D721Med (cell line): ENCODE data around the gene NEGR1.

Experiments used
- DNase-seq: peaks from one replicate; pipeline ENCODE4 v3.0.0; 2011; ENCODE audit warnings: low spot score; ENCODE audit not compliant: insufficient read length
- FAIRE-seq: peaks from 2 replicates; lab custom pipeline; 2011; peaks lifted over from hg19 to GRCh38; lab: Jason Lieb, UNC
- CTCF ChIP-seq: IDR thresholded peaks from 2 replicates; pipeline ENCODE4 v1.5.1; 2012; ENCODE audit warnings: mild to moderate bottlenecking, control low read depth; ENCODE audit not compliant: insufficient read depth; ENCODE audit errors: missing control alignments

NEGR1 gene

GRCh38 chr1:71853360-71853759 lies 429.0 kb downstream of the NEGR1 start:
- DNase-seq, result no peak
- no peak for TF ChIP-seq CTCF
- no peak for FAIRE-seq

DNA sequence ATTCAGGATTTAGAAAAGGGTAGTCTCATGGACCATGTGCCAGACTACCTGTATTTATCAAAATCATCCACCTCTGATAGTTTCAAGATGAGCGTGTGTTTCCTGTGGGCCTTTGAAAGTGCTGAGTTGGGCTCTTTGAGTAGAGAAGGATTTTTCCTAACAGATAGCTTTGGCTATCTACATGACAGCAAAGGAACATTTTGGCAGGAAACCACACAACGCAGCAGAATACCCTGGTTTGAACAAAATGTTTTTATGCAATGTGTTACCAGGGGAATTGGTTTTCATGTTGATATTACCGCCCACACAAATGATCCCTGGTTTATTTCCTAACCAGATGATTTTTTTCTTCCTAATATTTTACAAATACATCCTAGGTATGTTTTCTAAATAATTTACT lies 431.4 kb downstream of the NEGR1 start:
- FAIRE-seq, result no peak
- DNase-seq, result no peak
- no peak for TF ChIP-seq CTCF

DNA sequence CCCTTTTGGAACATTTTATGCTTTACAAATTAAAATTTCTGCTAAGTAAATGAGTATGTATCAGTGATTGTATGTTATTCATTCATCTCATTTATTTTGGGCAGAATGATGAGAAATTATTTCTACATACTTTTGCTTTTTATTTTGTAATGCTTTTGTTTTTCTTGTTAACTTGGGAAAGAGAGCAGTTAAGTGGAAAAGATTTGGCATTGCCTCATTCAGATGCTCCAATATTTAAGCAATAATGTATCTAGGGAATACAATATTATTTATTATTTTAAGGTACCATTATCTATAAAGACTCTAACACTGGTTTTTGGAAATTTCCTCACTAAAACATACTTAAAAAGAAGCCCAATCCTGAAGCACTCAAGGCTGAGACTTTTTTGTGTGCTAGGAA lies 431.8 kb downstream of the NEGR1 start:
- no peak for TF ChIP-seq CTCF
- FAIRE-seq (no peak), DNase-seq (no peak)

- FAIRE-seq (no peak), DNase-seq (no peak)
- no peak for TF ChIP-seq CTCF
Observed at GRCh38 chr1:71843012-71843411, 439.3 kb downstream of the NEGR1 start.

DNA sequence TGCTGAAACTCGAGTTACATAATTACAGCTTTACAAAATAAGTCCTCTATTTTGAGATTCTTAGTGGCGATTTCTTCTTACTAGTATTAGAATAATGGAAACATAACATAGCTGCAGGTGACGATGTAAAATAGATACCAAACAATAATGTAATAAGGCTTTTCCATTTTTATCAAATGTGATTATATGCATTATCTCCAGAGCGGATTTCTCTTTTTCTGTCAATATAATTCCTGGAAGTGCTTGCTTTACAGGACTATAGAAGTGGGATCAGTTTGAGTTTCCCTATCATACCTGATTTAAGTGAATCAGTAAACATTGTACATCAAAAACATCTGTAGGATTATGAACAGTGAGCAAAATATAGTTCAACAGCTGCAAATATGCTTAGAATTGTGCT lies 442.5 kb downstream of the NEGR1 start:
- no peak for DNase-seq
- no peak for TF ChIP-seq CTCF
- no peak for FAIRE-seq

DNA sequence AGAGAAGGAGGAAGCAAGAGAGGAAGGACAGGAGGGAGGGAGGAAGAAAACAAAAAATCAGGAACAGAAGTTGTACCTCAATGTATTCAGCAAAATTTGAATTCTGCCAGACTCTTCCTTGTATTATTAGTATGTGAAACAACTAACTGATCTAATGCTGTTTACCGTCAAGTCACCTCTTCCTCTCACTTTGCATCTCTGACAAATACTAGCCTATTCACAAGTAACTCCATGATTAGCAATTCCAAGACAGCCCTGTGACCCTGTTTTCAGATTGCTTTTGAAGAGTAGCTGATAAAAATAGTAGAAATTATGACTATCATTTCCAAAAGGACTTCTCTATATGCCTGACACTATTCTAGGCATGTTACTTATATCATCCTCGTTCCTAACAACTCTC lies 445.4 kb downstream of the NEGR1 start:
- DNase-seq (no peak), FAIRE-seq (no peak)
- TF ChIP-seq CTCF, result no peak

DNA sequence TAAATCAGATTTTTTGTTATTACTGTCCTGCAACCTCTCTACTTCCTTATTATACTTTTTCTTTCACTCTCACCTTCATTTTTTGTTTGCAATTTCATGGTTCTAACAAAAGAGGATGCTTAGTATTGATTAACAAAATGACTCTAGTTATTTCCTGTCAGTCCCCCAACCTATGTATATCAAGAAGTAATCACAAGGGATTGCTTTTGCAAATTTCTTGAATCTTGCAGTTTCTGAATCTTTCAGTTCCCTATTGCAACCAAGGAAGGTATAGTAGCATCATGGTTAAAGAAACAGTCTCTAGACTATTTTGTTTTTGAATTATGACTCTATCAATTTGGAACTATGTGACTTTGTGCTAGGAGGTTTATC lies 446.9 kb downstream of the NEGR1 start:
- TF ChIP-seq CTCF, result no peak
- DNase-seq (no peak), FAIRE-seq (no peak)
